ENCODE measurements around the gene SATB2.

The SATB2 gene

DNA sequence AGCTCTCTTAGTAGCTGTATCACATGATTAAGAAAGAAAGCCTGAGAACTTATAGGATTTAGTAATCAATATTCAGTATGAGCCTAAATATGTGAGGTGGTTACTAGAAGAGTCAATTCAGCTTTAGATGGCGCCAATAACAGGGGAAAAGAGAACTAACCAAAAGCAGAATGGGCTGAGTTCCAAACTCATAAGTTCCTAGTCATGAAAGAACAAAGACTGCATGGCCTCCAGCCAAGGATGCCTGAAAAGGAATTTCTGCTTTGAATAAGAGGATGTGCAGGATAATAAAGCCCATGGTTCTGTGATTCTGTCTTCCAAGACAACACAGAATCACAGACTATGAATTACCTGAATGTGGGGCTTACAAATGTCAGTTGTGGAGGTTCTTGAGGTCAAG is 196.5 kb downstream of the SATB2 start:
- Histone ChIP-seq H3K4me1 (ENCODE audit: control insufficient read depth, insufficient read depth, low read length) (no peaks in the 10 kb centered on the region), H3K9me3 (ENCODE audit: control insufficient read depth, insufficient read depth, low read length) (no peaks in the 10 kb centered on the region; the same call in 1 of the 2 replicates), H3K4me3 (ENCODE audit: low read length) (no peak overlapping the region), H3K36me3 (ENCODE audit: control insufficient read depth, insufficient read depth, low read length) (0 out of 2 replicates have a peak, but pooled peaks cover 2% of the 10 kb centered on the region), H3K27me3 (ENCODE audit: control insufficient read depth, insufficient read depth, low read length) (no peaks in the 10 kb centered on the region), H3K27ac (ENCODE audit: low read length) (no peak overlapping the region)
- no peak for DNase-seq (ENCODE audit: low read depth, low spot score)
- WGBS (ENCODE audit: insufficient coverage, insufficient read length) = no CpG with 5 or more reads among the region's 1 CpG

- no CpG with 5 or more reads among the region's 2 CpGs for WGBS (ENCODE audit: insufficient coverage, insufficient read length)
- no peaks in the 10 kb centered on the region for H3K27me3 ChIP-seq (ENCODE audit: control insufficient read depth, insufficient read depth, low read length)
- H3K4me3 ChIP-seq (ENCODE audit: low read length) = no peak overlapping the region
- no peaks in the 10 kb centered on the region; the same call in 1 of the 2 replicates for H3K9me3 ChIP-seq (ENCODE audit: control insufficient read depth, insufficient read depth, low read length)
- 0 out of 2 replicates have a peak, but pooled peaks cover 2% of the 10 kb centered on the region for H3K36me3 ChIP-seq (ENCODE audit: control insufficient read depth, insufficient read depth, low read length)
- no peaks in the 10 kb centered on the region for H3K4me1 ChIP-seq (ENCODE audit: control insufficient read depth, insufficient read depth, low read length)
- no peak for DNase-seq (ENCODE audit: low read depth, low spot score)
- no peak overlapping the region for H3K27ac ChIP-seq (ENCODE audit: low read length)
These were observed 198.1 kb downstream of the SATB2 start for GRCh38 chr2:199259671-199260070.

DNA sequence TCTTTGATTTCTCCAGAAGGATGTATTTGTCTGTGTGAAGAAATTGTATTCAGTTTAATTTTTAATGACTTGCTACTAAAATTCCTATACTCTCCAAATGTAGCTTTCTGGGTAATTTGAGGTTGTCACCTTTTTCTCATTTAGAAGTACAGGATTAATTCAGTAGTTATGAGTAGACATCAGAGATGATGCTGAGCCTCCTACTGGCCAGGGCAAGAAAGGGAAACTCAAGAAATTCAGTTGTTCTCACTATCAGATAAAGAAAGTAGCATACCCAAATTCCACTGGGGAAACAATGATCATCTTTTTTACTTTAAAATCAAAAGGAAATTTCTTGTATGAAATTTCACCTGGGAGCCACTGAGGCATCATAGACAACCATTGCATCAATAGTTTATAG is 199.4 kb downstream of the SATB2 start:
- DNase-seq (ENCODE audit: low read depth, low spot score) = no peak
- H3K9me3 ChIP-seq (ENCODE audit: control insufficient read depth, insufficient read depth, low read length) = no peaks in the 10 kb centered on the region
- H3K27me3 ChIP-seq (ENCODE audit: control insufficient read depth, insufficient read depth, low read length) = no peaks in the 10 kb centered on the region
- 0 out of 2 replicates have a peak, but pooled peaks cover 2% of the 10 kb centered on the region for H3K36me3 ChIP-seq (ENCODE audit: control insufficient read depth, insufficient read depth, low read length)
- H3K27ac ChIP-seq (ENCODE audit: low read length) = no peak overlapping the region
- H3K4me1 ChIP-seq (ENCODE audit: control insufficient read depth, insufficient read depth, low read length) = no peaks in the 10 kb centered on the region
- no peak overlapping the region for H3K4me3 ChIP-seq (ENCODE audit: low read length)

DNA sequence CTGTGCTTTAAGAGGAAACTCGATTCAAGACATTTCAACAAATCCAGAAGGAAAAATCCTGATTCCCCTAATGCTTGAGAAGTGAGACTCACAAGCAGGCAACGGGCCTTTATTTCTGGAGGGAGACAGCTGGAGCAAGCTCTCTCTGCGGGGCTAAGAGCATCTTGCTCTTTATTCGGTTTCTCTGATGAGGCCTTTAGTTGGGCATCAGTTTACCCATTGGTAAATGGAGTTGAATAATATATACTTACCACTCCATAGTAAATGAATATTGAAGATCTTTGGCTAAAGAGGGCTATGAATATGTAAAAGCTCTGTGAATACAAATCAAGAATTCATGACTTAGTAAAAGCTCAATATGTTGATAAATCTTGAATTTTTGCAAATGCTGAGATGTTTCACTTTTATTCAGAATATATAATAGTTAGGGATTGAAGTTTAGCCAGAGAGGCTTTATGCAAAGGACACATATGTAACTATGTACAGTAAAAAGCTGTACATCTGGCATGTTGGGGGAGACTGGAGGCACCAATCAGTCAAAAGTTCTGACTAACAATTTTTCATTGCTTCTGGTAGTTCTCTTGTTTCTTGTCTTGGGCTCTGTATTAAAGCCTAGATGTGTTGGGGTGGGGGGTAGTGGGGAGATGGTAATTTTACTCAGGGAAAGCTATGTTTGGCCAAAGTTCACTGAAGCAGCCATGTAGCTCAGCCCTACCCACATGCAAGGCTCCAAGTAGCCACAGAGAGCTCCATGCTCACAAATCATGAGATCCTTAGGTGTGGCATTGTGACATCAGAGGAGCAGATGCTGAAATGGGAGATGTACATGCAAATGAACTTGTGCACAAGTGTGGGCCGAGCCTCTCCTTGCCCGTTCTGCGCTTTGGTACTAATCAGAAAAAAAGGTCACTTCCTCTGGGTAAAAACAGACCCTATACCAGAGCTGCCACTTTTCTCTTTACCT is 200.2 kb downstream of the SATB2 start:
- Histone ChIP-seq H3K4me1 (ENCODE audit: control insufficient read depth, insufficient read depth, low read length) (no peaks in the 10 kb centered on the region), H3K27ac (ENCODE audit: low read length) (no peak overlapping the region), H3K27me3 (ENCODE audit: control insufficient read depth, insufficient read depth, low read length) (no peaks in the 10 kb centered on the region), H3K4me3 (ENCODE audit: low read length) (no peak overlapping the region), H3K36me3 (ENCODE audit: control insufficient read depth, insufficient read depth, low read length) (0 out of 2 replicates have a peak, but pooled peaks cover 2% of the 10 kb centered on the region), H3K9me3 (ENCODE audit: control insufficient read depth, insufficient read depth, low read length) (no peaks in the 10 kb centered on the region)
- no peak for DNase-seq (ENCODE audit: low read depth, low spot score)
- no CpG with 5 or more reads among the region's 7 CpGs for WGBS (ENCODE audit: insufficient coverage, insufficient read length)

GRCh38 chr2:199230091-199230490 is 227.6 kb downstream of the SATB2 start:
- no peak for DNase-seq (ENCODE audit: low read depth, low spot score)
- H3K27me3 ChIP-seq (ENCODE audit: control insufficient read depth, insufficient read depth, low read length) = no peaks in the 10 kb centered on the region

DNA sequence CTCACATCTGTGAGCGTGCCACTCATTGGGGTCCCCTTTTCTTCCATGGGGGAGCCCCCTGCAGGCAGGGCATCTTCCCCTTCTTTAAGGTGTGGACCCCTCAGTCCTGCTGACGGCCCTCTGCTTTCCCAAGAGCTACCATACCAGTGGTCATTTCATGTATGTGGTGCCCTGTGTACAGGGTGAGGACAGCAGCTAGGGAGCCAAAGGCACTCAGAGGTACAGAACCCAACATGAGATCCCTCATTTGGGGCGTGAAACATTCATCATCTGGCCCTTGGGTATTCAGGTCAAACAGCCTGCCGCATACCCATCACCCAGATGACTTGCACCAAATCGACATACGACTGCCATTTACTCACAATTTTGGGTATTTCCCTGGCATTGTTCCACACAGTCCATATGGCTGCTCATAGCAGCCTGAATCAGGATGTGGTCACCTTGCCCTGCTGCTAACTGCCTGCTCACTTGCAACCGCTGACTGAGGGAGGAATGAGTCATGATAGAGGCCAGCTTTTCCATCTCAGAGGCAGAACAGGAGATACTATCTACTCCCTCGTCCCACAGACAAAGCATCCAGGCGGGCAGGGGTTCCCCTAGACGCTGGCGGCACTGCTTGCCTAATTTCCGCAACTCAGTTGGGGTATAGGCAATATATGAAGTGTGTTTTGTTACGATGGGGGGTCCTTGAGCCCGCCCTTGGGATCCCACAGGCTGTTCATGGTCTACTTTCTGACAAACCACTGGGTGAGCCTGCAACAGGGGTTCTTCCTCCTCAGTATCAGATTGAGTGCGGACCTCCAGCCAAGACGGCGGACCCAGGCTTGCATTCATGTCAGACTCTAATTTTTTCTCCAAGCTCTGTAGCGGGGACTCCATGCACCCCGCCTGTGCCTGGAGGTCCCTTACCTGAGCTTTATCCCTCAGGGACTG is 228.6 kb downstream of the SATB2 start:
- H3K36me3 ChIP-seq (ENCODE audit: control insufficient read depth, insufficient read depth, low read length) = no peaks in the 10 kb centered on the region
- no CpG with 5 or more reads among the region's 19 CpGs for WGBS (ENCODE audit: insufficient coverage, insufficient read length)
- H3K27ac ChIP-seq (ENCODE audit: low read length) = no peak overlapping the region
- H3K4me3 ChIP-seq (ENCODE audit: low read length) = no peak overlapping the region
- no peaks in the 10 kb centered on the region for H3K9me3 ChIP-seq (ENCODE audit: control insufficient read depth, insufficient read depth, low read length)
- no peak for DNase-seq (ENCODE audit: low read depth, low spot score)
- no peaks in the 10 kb centered on the region for H3K27me3 ChIP-seq (ENCODE audit: control insufficient read depth, insufficient read depth, low read length)
- H3K4me1 ChIP-seq (ENCODE audit: control insufficient read depth, insufficient read depth, low read length) = no peaks in the 10 kb centered on the region

More at GRCh38 chr2:199230091-199230490, 227.6 kb downstream of the SATB2 start:
- Histone ChIP-seq H3K4me1 (ENCODE audit: control insufficient read depth, insufficient read depth, low read length) (no peaks in the 10 kb centered on the region), H3K36me3 (ENCODE audit: control insufficient read depth, insufficient read depth, low read length) (no peaks in the 10 kb centered on the region), H3K4me3 (ENCODE audit: low read length) (no peak overlapping the region), H3K27ac (ENCODE audit: low read length) (no peak overlapping the region), H3K9me3 (ENCODE audit: control insufficient read depth, insufficient read depth, low read length) (no peaks in the 10 kb centered on the region)
- no CpG with 5 or more reads among the region's 3 CpGs for WGBS (ENCODE audit: insufficient coverage, insufficient read length)

GRCh38 chr2:199223791-199224190 is 233.9 kb downstream of the SATB2 start:
- H3K4me1 ChIP-seq (ENCODE audit: control insufficient read depth, insufficient read depth, low read length) = no peaks in the 10 kb centered on the region

GRCh38 chr2:199220920-199221319 is 236.8 kb downstream of the SATB2 start:
- Histone ChIP-seq H3K36me3 (ENCODE audit: control insufficient read depth, insufficient read depth, low read length) (no peaks in the 10 kb centered on the region), H3K4me3 (ENCODE audit: low read length) (no peak overlapping the region), H3K9me3 (ENCODE audit: control insufficient read depth, insufficient read depth, low read length) (no peaks in the 10 kb centered on the region), H3K27ac (ENCODE audit: low read length) (no peak overlapping the region), H3K27me3 (ENCODE audit: control insufficient read depth, insufficient read depth, low read length) (no peaks in the 10 kb centered on the region), H3K4me1 (ENCODE audit: control insufficient read depth, insufficient read depth, low read length) (no peaks in the 10 kb centered on the region)
- no CpG with 5 or more reads among the region's 3 CpGs for WGBS (ENCODE audit: insufficient coverage, insufficient read length)
- no peak for DNase-seq (ENCODE audit: low read depth, low spot score)

More at GRCh38 chr2:199223791-199224190, 233.9 kb downstream of the SATB2 start:
- Histone ChIP-seq H3K9me3 (ENCODE audit: control insufficient read depth, insufficient read depth, low read length) (no peaks in the 10 kb centered on the region), H3K27me3 (ENCODE audit: control insufficient read depth, insufficient read depth, low read length) (no peaks in the 10 kb centered on the region), H3K36me3 (ENCODE audit: control insufficient read depth, insufficient read depth, low read length) (no peaks in the 10 kb centered on the region), H3K27ac (ENCODE audit: low read length) (no peak overlapping the region), H3K4me3 (ENCODE audit: low read length) (no peak overlapping the region)
- no CpG with 5 or more reads among the region's 6 CpGs for WGBS (ENCODE audit: insufficient coverage, insufficient read length)
- no peak for DNase-seq (ENCODE audit: low read depth, low spot score)

DNA sequence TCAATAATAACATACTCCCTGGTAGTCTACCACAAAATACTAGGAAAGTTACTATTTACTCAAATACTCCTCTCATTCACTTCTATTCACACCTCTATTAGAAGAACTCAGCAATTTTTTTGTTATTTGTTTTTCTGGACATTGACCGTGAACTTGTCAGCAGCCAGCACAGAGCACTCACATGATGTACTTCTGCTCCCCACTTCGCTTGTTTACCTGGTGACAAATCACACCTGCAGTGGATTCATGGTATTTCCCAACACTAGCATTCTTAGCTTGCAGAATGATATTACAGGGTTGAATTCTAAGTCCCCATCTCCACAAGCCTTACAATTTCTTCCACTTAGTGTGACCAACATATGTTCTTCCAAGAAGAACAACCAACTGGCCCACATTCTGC is 238.2 kb downstream of the SATB2 start:
- Histone ChIP-seq H3K27me3 (ENCODE audit: control insufficient read depth, insufficient read depth, low read length) (no peaks in the 10 kb centered on the region), H3K27ac (ENCODE audit: low read length) (no peak overlapping the region), H3K36me3 (ENCODE audit: control insufficient read depth, insufficient read depth, low read length) (no peaks in the 10 kb centered on the region), H3K9me3 (ENCODE audit: control insufficient read depth, insufficient read depth, low read length) (no peaks in the 10 kb centered on the region), H3K4me1 (ENCODE audit: control insufficient read depth, insufficient read depth, low read length) (no peaks in the 10 kb centered on the region), H3K4me3 (ENCODE audit: low read length) (no peak overlapping the region)
- DNase-seq (ENCODE audit: low read depth, low spot score) = no peak
- WGBS (ENCODE audit: insufficient coverage, insufficient read length) = no CpG with 5 or more reads among the region's 2 CpGs
